GM19324 (cell line): ENCODE results near the gene IQCF5.
"Not testable (repeated sequence)": the region's sequence is repeated elsewhere in the genome, so short reads cannot be mapped to it uniquely, and the experiment has no call there.

ENCODE experiments used
- ATAC-seq: cut with Tn5 transposase; IDR thresholded peaks from one replicate; pipeline ENCODE4 v1.9.1; 2021; ENCODE audit warnings: mild to moderate bottlenecking, moderate library complexity; ENCODE audit not compliant: unreplicated experiment, low FRiP score

Gene IQCF5

DNA sequence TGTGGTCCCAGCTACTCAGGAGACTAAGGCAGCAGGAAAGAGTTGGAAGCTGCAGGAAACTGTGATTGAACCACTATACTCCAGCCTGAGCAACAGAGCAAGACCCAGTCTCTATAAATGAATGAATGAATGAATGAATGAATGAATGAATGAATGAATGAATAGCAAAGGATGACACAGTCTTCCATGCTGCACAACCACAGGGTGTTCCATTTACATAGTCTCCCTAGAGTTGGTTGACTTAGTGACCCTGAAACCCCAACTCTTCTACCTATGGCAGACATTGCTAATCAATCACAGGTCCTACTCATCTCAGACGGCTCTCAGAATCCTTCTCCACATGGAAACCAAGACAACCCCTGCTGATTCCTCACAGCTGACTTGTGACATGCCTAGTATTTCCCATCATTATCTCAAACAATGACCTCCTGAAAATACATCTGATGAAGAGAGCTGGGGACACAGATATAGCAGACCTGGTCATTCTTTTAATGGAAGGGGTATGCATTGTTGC lies 2.1 kb downstream of the IQCF5 start:
- no peak for ATAC-seq

GRCh38 chr3:51869304-51869703 lies 6.1 kb downstream of the IQCF5 start:
- ATAC-seq = no peak

DNA sequence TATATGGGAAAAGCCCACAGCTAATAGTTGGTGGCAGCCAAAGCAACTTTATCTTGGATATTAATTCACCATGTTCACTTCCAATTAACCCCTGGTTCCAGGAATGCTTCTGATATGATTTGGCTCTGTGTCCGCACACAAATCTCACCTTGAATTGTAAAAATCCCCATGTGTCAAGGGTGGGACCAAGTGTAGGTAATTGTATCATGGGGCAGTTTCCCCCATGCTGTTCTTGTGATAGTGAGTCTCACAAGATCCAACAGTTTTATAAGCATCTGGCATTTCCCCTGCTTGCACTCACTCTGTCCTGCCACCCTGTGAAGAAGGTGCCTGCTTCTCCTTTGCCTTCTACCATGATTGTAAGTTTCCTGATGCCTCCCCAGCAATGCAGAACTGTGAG lies 6.5 kb downstream of the IQCF5 start:
- not testable (repeated sequence) for ATAC-seq

GRCh38 chr3:51862886-51863285 lies 12.5 kb downstream of the IQCF5 start:
- no peak for ATAC-seq

GRCh38 chr3:51860703-51861665 lies 14.4 kb downstream of the IQCF5 start, which contains the start of gene IQCF2:
Gene IQCF2, plus strand, starts transcription at chr3:51861615. Its CDS starts 52 bp downstream, at chr3:51861667.
- ATAC-seq = no peak

DNA sequence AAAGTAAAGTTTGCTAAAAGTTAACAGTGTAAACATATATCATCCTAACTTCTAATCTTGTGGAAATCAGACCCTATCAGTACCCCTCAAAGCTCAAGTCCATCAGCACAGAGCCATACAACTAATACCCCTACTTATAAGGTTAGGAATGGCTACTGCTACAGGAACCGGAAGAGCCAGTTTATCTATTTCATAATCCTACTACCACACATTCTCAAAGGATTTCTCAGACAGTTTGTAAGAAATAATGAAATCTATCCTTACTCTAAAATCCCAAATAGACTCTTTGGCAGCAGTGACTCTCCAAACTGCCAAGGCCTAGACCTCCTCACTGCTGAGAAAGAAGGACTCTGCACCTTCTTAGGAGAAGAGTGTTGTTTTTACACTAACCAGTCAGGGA lies 20.0 kb downstream of the IQCF5 start:
- ATAC-seq = not testable (repeated sequence)

GRCh38 chr3:51845129-51845528 lies 30.3 kb downstream of the IQCF5 start:
- no peak for ATAC-seq

- no peak for ATAC-seq
These were observed 38.8 kb downstream of the IQCF5 start for GRCh38 chr3:51836606-51837005.

GRCh38 chr3:51830836-51831385 lies 44.5 kb downstream of the IQCF5 start:
- no peak for ATAC-seq

DNA sequence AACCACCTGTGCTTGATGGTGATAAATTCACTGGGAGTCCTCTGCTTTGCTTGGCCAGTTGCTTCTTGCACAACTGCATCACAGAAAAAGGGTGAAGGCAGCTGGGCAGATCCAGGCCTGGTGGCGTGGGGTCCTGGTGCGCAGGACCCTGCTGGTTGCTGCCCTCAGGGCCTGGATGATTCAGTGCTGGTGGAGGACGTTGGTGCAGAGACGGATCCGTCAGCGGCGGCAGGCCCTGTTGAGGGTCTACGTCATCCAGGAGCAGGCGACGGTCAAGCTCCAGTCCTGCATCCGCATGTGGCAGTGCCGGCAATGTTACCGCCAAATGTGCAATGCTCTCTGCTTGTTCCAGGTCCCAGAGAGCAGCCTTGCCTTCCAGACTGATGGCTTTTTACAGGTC lies 45.1 kb downstream of the IQCF5 start:
- ATAC-seq = no peak

DNA sequence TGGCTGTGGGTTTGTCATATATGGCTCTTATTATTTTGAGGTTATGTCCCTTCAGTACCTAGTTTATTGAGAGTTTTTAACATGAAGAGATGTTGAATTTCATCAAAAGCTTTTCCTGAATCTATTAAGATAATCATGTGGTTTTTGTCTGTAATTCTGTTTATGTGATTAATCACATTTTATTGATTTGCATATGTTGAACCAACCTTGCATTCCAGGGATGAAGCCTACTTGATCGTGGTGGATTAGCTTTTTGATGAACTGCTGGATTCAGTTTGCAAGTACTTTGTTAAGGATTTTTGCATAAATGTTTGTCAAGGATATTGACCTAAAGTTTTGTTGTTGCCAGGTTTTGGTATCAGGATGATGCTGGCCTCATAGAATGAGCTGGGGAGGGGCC lies 47.1 kb downstream of the IQCF5 start:
- no peak for ATAC-seq
